K562 (cell line): ENCODE data around the gene ZFP62. TPM values are rescaled to one million over a fixed set of nuclear protein-coding genes. Genes with fewer than 3 reads are reported as not detected.

Experiments used
- C11orf30 ChIP-seq: fragments of 450-650 bp; IDR thresholded peaks from 2 replicates; pipeline ENCODE4 v1.6.1; 2016; ENCODE audit warnings: low read depth, mild to moderate bottlenecking
- EGR1 ChIP-seq: fragments of 450-650 bp; conservative IDR thresholded peaks from 2 replicates; pipeline ENCODE4 v1.6.1; 2017; ENCODE audit warnings: mild to moderate bottlenecking
- ELF1 ChIP-seq: fragments of 200-800 bp; sonication (Bioruptor generic); IDR thresholded peaks from 2 replicates; pipeline ENCODE4 v1.6.1; 2016; ENCODE audit warnings: missing genetic modification characterization, missing compliant biosample characterization
- ELF4 ChIP-seq: fragments of 450-650 bp; formaldehyde crosslinking; IDR thresholded peaks from 2 replicates; pipeline ENCODE4 v1.4.0; 2022; ENCODE audit warnings: missing genetic modification characterization
- FOXA1 ChIP-seq: fragments of 450-650 bp; IDR thresholded peaks from 2 replicates; pipeline ENCODE4 v1.6.1; 2016; ENCODE audit warnings: mild to moderate bottlenecking, borderline replicate concordance
- GATAD2B ChIP-seq: fragments of 450-650 bp; IDR thresholded peaks from 2 replicates; pipeline ENCODE4 v1.6.1; 2017; ENCODE audit warnings: mild to moderate bottlenecking, borderline replicate concordance
- HMGXB4 ChIP-seq: sonication (generic); formaldehyde crosslinking; IDR thresholded peaks from 2 replicates; pipeline ENCODE4 v1.8.1; 2023; ENCODE audit warnings: mild to moderate bottlenecking, missing genetic modification reagents
- KDM5B ChIP-seq: fragments of 200-600 bp; sonication (generic); IDR thresholded peaks from 2 replicates; pipeline ENCODE4 v1.6.1; 2012; ENCODE audit warnings: low read depth, mild to moderate bottlenecking, moderate library complexity, low read length, control low read depth, inconsistent platforms; ENCODE audit not compliant: insufficient replicate concordance
- KLF10 ChIP-seq: fragments of 250-450 bp; sonication (Bioruptor Pico); IDR thresholded peaks from 2 replicates; pipeline ENCODE4 v1.6.1; 2021; ENCODE audit warnings: matching md5 sums
- KLF6 ChIP-seq: fragments of 250-450 bp; sonication (Bioruptor Pico); IDR thresholded peaks from 2 replicates; pipeline ENCODE4 v1.4.0; 2020; ENCODE audit warnings: mild to moderate bottlenecking, moderate library complexity, borderline replicate concordance
- MLX ChIP-seq, 2 experiments: fragments of 450-650 bp in 1 of 2; sonication (generic) in 1 of 2; formaldehyde crosslinking; conservative IDR thresholded peaks; 2 replicates each; pipeline versions ENCODE4 v1.4.0 to v1.8.1; 2020 to 2022; ENCODE audit warnings: mild to moderate bottlenecking in 1 of 2, missing genetic modification reagents in 1 of 2
- NBN ChIP-seq: fragments of 450-650 bp; IDR thresholded peaks from 2 replicates; pipeline ENCODE4 v1.6.1; 2016; ENCODE audit warnings: low read depth, mild to moderate bottlenecking
- PBX2 ChIP-seq, 2 experiments: IDR thresholded peaks in 1 of 2; conservative IDR thresholded peaks in 1 of 2; 2 replicates each; pipeline ENCODE4 v1.6.1; 2016; ENCODE audit warnings: low read depth in 2 of 2, mild to moderate bottlenecking in 1 of 2, missing compliant biosample characterization in 1 of 2, missing genetic modification characterization in 1 of 2, moderate library complexity in 1 of 2
- PKNOX1 ChIP-seq: fragments of 450-650 bp; IDR thresholded peaks from 2 replicates; pipeline ENCODE4 v1.6.1; 2016
- POU5F1 ChIP-seq: fragments of 150-350 bp; IDR thresholded peaks from 2 replicates; pipeline ENCODE4 v1.6.1; 2014; ENCODE audit warnings: borderline replicate concordance, low read length, low read depth, mild to moderate bottlenecking; ENCODE audit not compliant: partially characterized antibody
- RBBP5 ChIP-seq: fragments of 200-600 bp; sonication (generic); IDR thresholded peaks from 2 replicates; pipeline ENCODE4 v1.6.1; 2012; ENCODE audit warnings: borderline replicate concordance, mild to moderate bottlenecking, low read length, control low read depth, inconsistent platforms; ENCODE audit not compliant: insufficient read depth, poor library complexity, severe bottlenecking
- RHOXF2B ChIP-seq: fragments of 250-450 bp; sonication (Bioruptor Pico); conservative IDR thresholded peaks from 2 replicates; pipeline ENCODE4 v1.5.1; 2021
- SIX5 ChIP-seq, 2 experiments: IDR thresholded peaks; 2 replicates each; pipeline ENCODE4 v1.6.1; 2011; ENCODE audit warnings: low read length in 2 of 2, borderline replicate concordance in 1 of 2, low read depth in 1 of 2, mild to moderate bottlenecking in 1 of 2, moderate library complexity in 1 of 2; ENCODE audit not compliant: insufficient read depth in 1 of 2
- XRCC4 ChIP-seq: IDR thresholded peaks from one replicate; pipeline ENCODE4 v1.6.1; 2011; ENCODE audit not compliant: insufficient read depth, insufficient read length; ENCODE audit errors: extremely low read depth
- ZEB2 ChIP-seq: fragments of 450-650 bp; IDR thresholded peaks from 2 replicates; pipeline ENCODE4 v1.6.1; 2016
- polyA plus RNA-seq, 8 experiments: library from polyadenylated mRNA; depleted of rRNA in 4 of 8; stranded (reverse) in 5 of 8; unstranded in 3 of 8; fragments of >200 nt; fragmentation: Nextera tagmentation in 2 of 8; fragmentation: Illumina TruSeq in 1 of 8; extraction: Ambion mirVana in 2 of 8; extraction: Trizol in 1 of 8; gene quantifications; 2 replicates each; pipeline versions ENCODE4 v1.2.1 to v1.2.3, GENCODE V29; 2011 to 2014; ENCODE audit warnings: inconsistent platforms in 1 of 8, missing spikeins in 1 of 8
- total RNA-seq, 7 experiments: library from RNA; depleted of rRNA in 6 of 7; stranded (reverse); fragments of >200 nt in 6 of 7; fragmentation: Illumina TruSeq in 2 of 7; extraction: Trizol in 2 of 7; gene quantifications; 2 replicates each; pipeline versions ENCODE4 v1.2.1 to v1.2.3, GENCODE V29; 2011 to 2021; ENCODE audit warnings: low replicate concordance in 1 of 7

The ZFP62 gene
- total and polyA plus RNA-seq, 9 of the 15 experiments (the other 6 are each of a cell fraction or from before 2014, with no cell fraction given) = 12.2 to 37.5 (median 25.0) TPM

GRCh38 chr5:180860887-180861822 is at the start of gene ZFP62 (continued):
- TF ChIP-seq C11orf30 (peak; percentile 59), RBBP5 (peak; percentile 91), GATAD2B (peak; percentile 43; the same call in 1 of the 2 replicates), ELF4 (CRISPR knock-in tag) (no peak), SIX5 (IDR thresholded peaks at IDR 0.05; ENCODE audit: borderline replicate concordance in 1 of 2, insufficient read depth in 1 of 2, low read depth in 1 of 2, low read length in 2 of 2) (peak in 1 of 2 experiments; percentile 26; a peak in 1 of 4 replicates), RHOXF2B (CRISPR knock-in tag) (no peak), FOXA1 (no peak), ELF1 (tag) (peak; percentile 92), XRCC4 (no peak), POU5F1 (no peak), ZEB2 (peak; percentile 96), PKNOX1 (peak; percentile 40; the same call in 1 of the 2 replicates), MLX (CRISPR knock-in tag; conservative IDR thresholded peaks at IDR 0.05) (no peak), KLF6 (CRISPR knock-in tag) (no peak; the same call in 1 of the 2 replicates), KLF10 (CRISPR knock-in tag) (no peak), KDM5B (peak; percentile 64), HMGXB4 (CRISPR knock-in tag) (no peak; the same call in 1 of the 2 replicates), PBX2 (CRISPR knock-in tag; IDR thresholded peaks at IDR 0.05; ENCODE audit: low read depth) (no peak), PBX2 (tag; conservative IDR thresholded peaks at IDR 0.05; ENCODE audit: low read depth) (no peak), NBN (no peak), EGR1 (peak; percentile 89)
